Measurements from ENCODE around the gene MLLT3.

- no peak for TF ChIP-seq EZH2 (IDR thresholded peaks at IDR 0.05; ENCODE audit: low read length, missing control alignments)
- TF ChIP-seq CTCF (conservative IDR thresholded peaks at IDR 0.05 in 1 of 2, IDR thresholded peaks at IDR 0.05 in 1 of 2; ENCODE audit: low read depth in 1 of 2, low read length in 2 of 2): no peak
Measured at GRCh38 chr9:20295555-20295954, 326.7 kb downstream of the MLLT3 start.
